Measurements from ENCODE around the gene IRF1.

Gene IRF1

GRCh38 chr5:132479111-132479951, 11.2 kb downstream of the IRF1 start:
- 70% methylated on average over 3 of the region's 3 CpGs for WGBS (ENCODE audit: insufficient coverage)
- no peak overlapping the region for H3K27ac ChIP-seq (ENCODE audit: insufficient read depth in 1 of 2, low read depth in 1 of 2, low read length in 2 of 2, poor library complexity in 1 of 2, severe bottlenecking in 2 of 2)
- peaks cover 9 to 34% (median 17%) of the 10 kb centered on the region in 4 experiments for H3K36me3 ChIP-seq (ENCODE audit: control insufficient read depth in 4 of 4, insufficient read depth in 4 of 4, low read length in 3 of 4)
- CTCF ChIA-PET, result interaction anchor here (1.6 to 24.8 kb wide), 14 partner anchors 8 to 92 kb away, joined by 5 to 471 read pairs (median 30); partner anchors contain the start of gene IRF1
- peak in 1 of 3 donors; percentile 42 for DNase-seq
- H3K9me3 ChIP-seq (ENCODE audit: control extremely low read depth in 1 of 5, control insufficient read depth in 4 of 5, insufficient read depth in 2 of 5, low read depth in 1 of 5, low read length in 4 of 5), result no peaks in the 10 kb centered on the region
- no peak overlapping the region for H3K4me3 ChIP-seq (ENCODE audit: control insufficient read depth in 1 of 7, extremely low read depth in 1 of 7, insufficient read depth in 4 of 7, low read depth in 2 of 7, low read length in 6 of 7)
- POLR2A ChIA-PET, result interaction anchor here (0.6 to 8.6 kb wide), 19 partner anchors 10 to 93 kb away, joined by 3 to 99 read pairs (median 6); partner anchors contain the start of gene IRF1
- peaks cover 3 to 40% (median 34%) of the 10 kb centered on the region in 4 experiments for H3K4me1 ChIP-seq (ENCODE audit: control extremely low read depth in 1 of 4, control insufficient read depth in 4 of 4, insufficient read depth in 4 of 4, low read length in 3 of 4)
- H3K27me3 ChIP-seq (replicated peaks in 2 of 5; ENCODE audit: control insufficient read depth in 4 of 5, insufficient read depth in 5 of 5, low read length in 4 of 5), result no peaks in the 10 kb centered on the region

GRCh38 chr5:132478366-132478871, 12.2 kb downstream of the IRF1 start:
- CTCF ChIA-PET, result interaction anchor here (1.3 to 24.8 kb wide), 14 partner anchors 7 to 91 kb away, joined by 4 to 471 read pairs (median 30); partner anchors contain the start of gene IRF1
- 100% methylated on average over 2 of the region's 4 CpGs for WGBS (ENCODE audit: insufficient coverage)
- peaks cover 2 to 25% (median 8%) of the 10 kb centered on the region in 4 experiments for H3K36me3 ChIP-seq (ENCODE audit: control insufficient read depth in 4 of 4, insufficient read depth in 4 of 4, low read length in 3 of 4)
- peaks cover 3 to 49% (median 36%) of the 10 kb centered on the region in 4 experiments for H3K4me1 ChIP-seq (ENCODE audit: control extremely low read depth in 1 of 4, control insufficient read depth in 4 of 4, insufficient read depth in 4 of 4, low read length in 3 of 4)
- no peaks in the 10 kb centered on the region for H3K27me3 ChIP-seq (replicated peaks in 2 of 5; ENCODE audit: control insufficient read depth in 4 of 5, insufficient read depth in 5 of 5, low read length in 4 of 5)
- H3K4me3 ChIP-seq (ENCODE audit: control insufficient read depth in 1 of 7, extremely low read depth in 1 of 7, insufficient read depth in 4 of 7, low read depth in 2 of 7, low read length in 6 of 7), result no peak overlapping the region
- POLR2A ChIA-PET, result interaction anchor here (0.6 to 8.6 kb wide), 14 partner anchors 11 to 72 kb away, joined by 3 to 99 read pairs (median 10); partner anchors contain the start of gene IRF1
- no peaks in the 10 kb centered on the region for H3K9me3 ChIP-seq (ENCODE audit: control extremely low read depth in 1 of 5, control insufficient read depth in 4 of 5, insufficient read depth in 2 of 5, low read depth in 1 of 5, low read length in 4 of 5)
- H3K27ac ChIP-seq (ENCODE audit: insufficient read depth in 1 of 2, low read depth in 1 of 2, low read length in 2 of 2, poor library complexity in 1 of 2, severe bottlenecking in 2 of 2), result no peak overlapping the region
- peak in 1 of 3 donors; percentile 52 for DNase-seq

- POLR2A ChIA-PET, result interaction anchor here (0.7 to 8.6 kb wide), 13 partner anchors 11 to 144 kb away, joined by 3 to 99 read pairs (median 14); partner anchors contain the start of gene IRF1
- Histone ChIP-seq H3K4me1 (ENCODE audit: control extremely low read depth in 1 of 4, control insufficient read depth in 4 of 4, insufficient read depth in 4 of 4, low read length in 3 of 4) (peaks cover 3 to 54% (median 41%) of the 10 kb centered on the region in 4 experiments), H3K27me3 (replicated peaks in 2 of 5; ENCODE audit: control insufficient read depth in 4 of 5, insufficient read depth in 5 of 5, low read length in 4 of 5) (no peaks in the 10 kb centered on the region), H3K27ac (ENCODE audit: insufficient read depth in 1 of 2, low read depth in 1 of 2, low read length in 2 of 2, poor library complexity in 1 of 2, severe bottlenecking in 2 of 2) (no peak overlapping the region), H3K36me3 (ENCODE audit: control insufficient read depth in 4 of 4, insufficient read depth in 4 of 4, low read length in 3 of 4) (peaks cover 2 to 19% (median 5%) of the 10 kb centered on the region in 4 experiments), H3K9me3 (ENCODE audit: control extremely low read depth in 1 of 5, control insufficient read depth in 4 of 5, insufficient read depth in 2 of 5, low read depth in 1 of 5, low read length in 4 of 5) (no peaks in the 10 kb centered on the region), H3K4me3 (ENCODE audit: control insufficient read depth in 1 of 7, extremely low read depth in 1 of 7, insufficient read depth in 4 of 7, low read depth in 2 of 7, low read length in 6 of 7) (no peak overlapping the region)
- no peak for DNase-seq
- 76% methylated on average over 7 of the region's 10 CpGs for WGBS (ENCODE audit: insufficient coverage)
- CTCF ChIA-PET, result interaction anchor here (1.3 to 24.8 kb wide), 15 partner anchors 7 to 91 kb away, joined by 3 to 471 read pairs (median 27); partner anchors contain the start of gene IRF1
Observed at GRCh38 chr5:132477784-132478365, 12.7 kb downstream of the IRF1 start.

GRCh38 chr5:132476876-132477781, 13.4 kb downstream of the IRF1 start:
- ChIA-PET POLR2A (interaction anchor here (0.7 to 8.6 kb wide), 12 partner anchors 10 to 145 kb away, joined by 3 to 99 read pairs (median 10); partner anchors contain the start of gene IRF1), CTCF (interaction anchor here (0.6 to 24.8 kb wide), 16 partner anchors 8 to 296 kb away, joined by 3 to 471 read pairs (median 14); partner anchors contain the start of gene IRF1)
- H3K36me3 ChIP-seq (ENCODE audit: control insufficient read depth in 4 of 4, insufficient read depth in 4 of 4, low read length in 3 of 4), result peaks cover 2 to 16% (median 4%) of the 10 kb centered on the region in 4 experiments
- WGBS (ENCODE audit: insufficient coverage), result 96% methylated on average over 4 of the region's 7 CpGs
- H3K4me3 ChIP-seq (ENCODE audit: control insufficient read depth in 1 of 7, extremely low read depth in 1 of 7, insufficient read depth in 4 of 7, low read depth in 2 of 7, low read length in 6 of 7), result no peak overlapping the region
- H3K27me3 ChIP-seq (replicated peaks in 2 of 5; ENCODE audit: control insufficient read depth in 4 of 5, insufficient read depth in 5 of 5, low read length in 4 of 5), result no peaks in the 10 kb centered on the region
- no peaks in the 10 kb centered on the region for H3K9me3 ChIP-seq (ENCODE audit: control extremely low read depth in 1 of 5, control insufficient read depth in 4 of 5, insufficient read depth in 2 of 5, low read depth in 1 of 5, low read length in 4 of 5)
- H3K4me1 ChIP-seq (ENCODE audit: control extremely low read depth in 1 of 4, control insufficient read depth in 4 of 4, insufficient read depth in 4 of 4, low read length in 3 of 4), result peaks cover 5 to 62% (median 48%) of the 10 kb centered on the region in 4 experiments
- no peak overlapping the region for H3K27ac ChIP-seq (ENCODE audit: insufficient read depth in 1 of 2, low read depth in 1 of 2, low read length in 2 of 2, poor library complexity in 1 of 2, severe bottlenecking in 2 of 2)
- DNase-seq, result peak in 1 of 3 donors; percentile 63

- 100% methylated on average over 5 of the region's 8 CpGs for WGBS (ENCODE audit: insufficient coverage)
- Histone ChIP-seq H3K27me3 (replicated peaks in 2 of 5; ENCODE audit: control insufficient read depth in 4 of 5, insufficient read depth in 5 of 5, low read length in 4 of 5) (no peaks in the 10 kb centered on the region), H3K9me3 (ENCODE audit: control extremely low read depth in 1 of 5, control insufficient read depth in 4 of 5, insufficient read depth in 2 of 5, low read depth in 1 of 5, low read length in 4 of 5) (no peaks in the 10 kb centered on the region), H3K4me1 (ENCODE audit: control extremely low read depth in 1 of 4, control insufficient read depth in 4 of 4, insufficient read depth in 4 of 4, low read length in 3 of 4) (peaks cover 5 to 71% (median 55%) of the 10 kb centered on the region in 4 experiments), H3K27ac (ENCODE audit: insufficient read depth in 1 of 2, low read depth in 1 of 2, low read length in 2 of 2, poor library complexity in 1 of 2, severe bottlenecking in 2 of 2) (no peak overlapping the region), H3K4me3 (ENCODE audit: control insufficient read depth in 1 of 7, extremely low read depth in 1 of 7, insufficient read depth in 4 of 7, low read depth in 2 of 7, low read length in 6 of 7) (no peak overlapping the region), H3K36me3 (ENCODE audit: control insufficient read depth in 4 of 4, insufficient read depth in 4 of 4, low read length in 3 of 4) (peaks cover 0 to 11% (median 4%) of the 10 kb centered on the region in 4 experiments)
- POLR2A ChIA-PET, result interaction anchor here (0.9 to 8.6 kb wide), 7 partner anchors 9 to 87 kb away, joined by 3 to 99 read pairs (median 7); partner anchors contain the start of gene IRF1
- CTCF ChIA-PET, result interaction anchor here (0.6 to 24.8 kb wide), 7 partner anchors 19 to 295 kb away, joined by 3 to 471 read pairs (median 43); partner anchors contain the start of gene IRF1
- no peak for DNase-seq
Observed at GRCh38 chr5:132475987-132476875, 14.3 kb downstream of the IRF1 start.
